Measurements from ENCODE around the gene PKN2. TPM values are rescaled to one million over a fixed set of nuclear protein-coding genes. Genes with fewer than 3 reads are reported as not detected.

Gene PKN2
- total RNA-seq, 2 donors from 2014 or later: 19.8 to 22.1 TPM

DNA sequence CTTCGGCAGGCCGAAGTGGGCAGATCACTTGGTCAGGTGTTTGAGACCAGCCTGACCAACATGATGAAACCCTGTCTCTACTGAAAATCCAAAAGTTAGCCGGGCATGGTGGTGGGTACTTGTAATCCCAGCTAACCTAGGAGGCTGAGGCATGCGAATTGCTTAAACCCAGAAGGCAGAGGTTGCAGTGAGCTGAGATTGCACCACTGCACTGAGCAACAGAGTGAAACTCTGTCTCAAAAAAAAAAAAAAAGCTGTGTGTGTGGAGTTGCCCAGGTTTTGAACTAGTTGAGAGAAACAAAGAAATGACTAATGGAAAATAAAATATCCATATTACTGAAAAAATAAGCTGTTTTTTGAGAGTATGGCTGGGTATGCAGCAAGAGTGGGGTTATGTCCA is 107.1 kb downstream of the PKN2 start:
- DNase-seq: no peak
- intact Hi-C loops (cut with DNase I): no loop called here
- peaks cover 0 to 5% of the 10 kb centered on the region in 2 donors for H3K36me3 ChIP-seq (replicated peaks in 1 of 2; ENCODE audit: insufficient read depth in 1 of 2, low read depth in 2 of 2)
- no peak for ATAC-seq
- no peak overlapping the region for H3K4me3 ChIP-seq
- H3K27me3 ChIP-seq: no peaks in the 10 kb centered on the region
- TF ChIP-seq POLR2A (IDR thresholded peaks at IDR 0.05): no peak
- TF ChIP-seq, protein P1, sequence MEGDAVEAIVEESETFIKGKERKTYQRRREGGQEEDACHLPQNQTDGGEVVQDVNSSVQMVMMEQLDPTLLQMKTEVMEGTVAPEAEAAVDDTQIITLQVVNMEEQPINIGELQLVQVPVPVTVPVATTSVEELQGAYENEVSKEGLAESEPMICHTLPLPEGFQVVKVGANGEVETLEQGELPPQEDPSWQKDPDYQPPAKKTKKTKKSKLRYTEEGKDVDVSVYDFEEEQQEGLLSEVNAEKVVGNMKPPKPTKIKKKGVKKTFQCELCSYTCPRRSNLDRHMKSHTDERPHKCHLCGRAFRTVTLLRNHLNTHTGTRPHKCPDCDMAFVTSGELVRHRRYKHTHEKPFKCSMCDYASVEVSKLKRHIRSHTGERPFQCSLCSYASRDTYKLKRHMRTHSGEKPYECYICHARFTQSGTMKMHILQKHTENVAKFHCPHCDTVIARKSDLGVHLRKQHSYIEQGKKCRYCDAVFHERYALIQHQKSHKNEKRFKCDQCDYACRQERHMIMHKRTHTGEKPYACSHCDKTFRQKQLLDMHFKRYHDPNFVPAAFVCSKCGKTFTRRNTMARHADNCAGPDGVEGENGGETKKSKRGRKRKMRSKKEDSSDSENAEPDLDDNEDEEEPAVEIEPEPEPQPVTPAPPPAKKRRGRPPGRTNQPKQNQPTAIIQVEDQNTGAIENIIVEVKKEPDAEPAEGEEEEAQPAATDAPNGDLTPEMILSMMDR (IDR thresholded peaks at IDR 0.05): no peak
- H3K9me3 ChIP-seq: no peaks in the 10 kb centered on the region
- no peak overlapping the region for H3K27ac ChIP-seq
- H3K4me1 ChIP-seq: no peaks in the 10 kb centered on the region
- 89 to 92% methylated on average over 4 of the region's 4 CpGs for WGBS, 2 donors

DNA sequence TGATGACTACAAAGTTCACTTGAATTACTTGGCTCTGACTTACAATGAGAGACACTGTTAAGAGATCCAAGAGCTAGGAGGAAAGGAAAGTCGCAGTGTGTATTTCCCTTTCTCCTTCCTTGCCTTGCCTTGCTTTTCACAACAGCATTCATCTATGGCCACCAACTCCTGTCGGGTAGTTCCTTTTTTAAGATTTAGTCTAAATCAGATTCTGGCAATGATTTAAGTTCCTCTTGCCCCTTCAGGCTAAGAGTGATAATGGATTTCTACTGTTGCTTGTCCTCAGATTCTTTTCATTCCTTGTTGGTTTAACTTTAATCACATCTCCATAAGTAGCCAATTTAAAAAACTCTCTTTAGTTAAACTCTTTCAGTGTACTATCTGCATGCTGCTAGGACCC is 115.4 kb downstream of the PKN2 start:
- no peaks in the 10 kb centered on the region for H3K4me1 ChIP-seq
- no peak for DNase-seq
- no peak overlapping the region for H3K4me3 ChIP-seq
- 67 to 79% methylated on average over 2 of the region's 2 CpGs for WGBS, 2 donors
- H3K27ac ChIP-seq: no peak overlapping the region
- no peaks in the 10 kb centered on the region for H3K27me3 ChIP-seq
- ATAC-seq: no peak
- H3K36me3 ChIP-seq (replicated peaks in 1 of 2; ENCODE audit: insufficient read depth in 1 of 2, low read depth in 2 of 2): peaks cover 0 to 4% of the 10 kb centered on the region in 2 donors
- TF ChIP-seq, protein P1 (IDR thresholded peaks at IDR 0.05): no peak
- TF ChIP-seq POLR2A (IDR thresholded peaks at IDR 0.05): no peak
- intact Hi-C loops (cut with DNase I): no loop called here
- H3K9me3 ChIP-seq: no peaks in the 10 kb centered on the region

DNA sequence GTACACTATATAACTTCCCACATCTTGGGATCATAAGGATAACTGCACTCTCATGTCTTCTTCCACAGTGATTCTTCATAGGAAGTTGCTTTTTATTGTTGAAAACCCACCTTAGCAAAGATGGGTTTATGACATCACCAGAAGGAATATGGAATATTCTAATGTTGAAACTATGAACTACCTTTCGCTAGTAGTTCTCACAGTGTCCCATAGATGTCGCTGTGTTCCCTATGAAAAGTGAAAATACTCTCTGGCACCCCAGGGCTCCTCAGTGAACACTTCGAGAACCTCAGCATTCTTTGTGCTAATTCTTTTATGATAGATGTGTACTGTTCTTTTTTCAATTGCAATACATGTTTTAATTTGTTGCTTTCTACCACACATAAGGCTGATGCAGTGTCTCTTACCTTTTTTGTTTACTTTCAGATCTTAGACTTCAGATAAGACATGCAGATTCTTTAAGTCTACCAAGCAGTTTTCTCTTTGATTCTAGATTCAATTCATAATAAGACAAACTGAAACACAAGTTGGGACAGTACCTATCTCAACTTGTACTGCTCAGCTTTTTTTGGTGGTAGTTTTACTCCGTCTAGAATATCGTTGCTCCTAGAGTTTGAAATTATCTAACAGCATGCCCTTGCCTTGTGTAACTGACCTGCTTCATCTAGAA is 116.4 kb downstream of the PKN2 start:
- no peak overlapping the region for H3K4me3 ChIP-seq
- TF ChIP-seq POLR2A (IDR thresholded peaks at IDR 0.05): no peak
- TF ChIP-seq, protein P1 (IDR thresholded peaks at IDR 0.05): peak; percentile 39 to 68 (median 55)
- no peaks in the 10 kb centered on the region for H3K9me3 ChIP-seq
- H3K36me3 ChIP-seq (replicated peaks in 1 of 2; ENCODE audit: insufficient read depth in 1 of 2, low read depth in 2 of 2): peaks cover 0 to 5% of the 10 kb centered on the region in 2 donors
- DNase-seq: peak; percentile 16 to 37 (median 34)
- H3K4me1 ChIP-seq: no peaks in the 10 kb centered on the region
- H3K27me3 ChIP-seq: no peaks in the 10 kb centered on the region
- no peak overlapping the region for H3K27ac ChIP-seq
- ATAC-seq: peak; percentile 53
- WGBS, 2 donors: 63 to 67% methylated on average over 5 of the region's 5 CpGs
- intact Hi-C loops (cut with DNase I): no loop called here

DNA sequence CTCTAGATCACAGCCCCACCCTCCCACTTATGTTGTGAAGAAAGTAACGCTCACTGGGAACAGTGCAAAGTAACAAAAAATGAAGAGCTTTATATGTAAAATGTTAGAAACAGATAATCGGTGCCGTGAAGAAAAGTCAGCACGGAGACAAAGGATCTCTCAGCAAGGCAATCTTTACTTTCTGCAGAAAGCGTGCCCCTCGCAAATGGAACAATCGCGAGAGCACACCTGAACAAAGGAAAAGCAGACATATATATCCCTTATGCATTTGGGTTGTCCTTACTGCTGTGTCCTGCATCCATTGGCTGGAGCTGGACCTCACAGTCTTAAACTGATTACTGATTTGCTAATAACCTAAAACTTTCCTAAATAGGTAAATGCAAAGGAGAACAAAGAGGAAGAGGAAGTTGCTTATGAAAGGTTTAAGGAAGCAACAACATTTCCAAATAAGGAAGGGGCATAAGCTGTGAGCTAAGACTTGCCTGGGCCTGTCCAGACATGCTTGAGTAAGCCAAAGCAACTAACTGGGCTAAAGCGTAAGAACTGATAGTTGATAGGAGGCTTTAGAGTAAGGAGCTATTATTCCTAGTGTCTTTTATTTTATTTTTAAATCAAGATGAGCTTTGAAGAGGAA is 117.6 kb downstream of the PKN2 start:
- H3K27ac ChIP-seq: no peak overlapping the region
- no peaks in the 10 kb centered on the region for H3K9me3 ChIP-seq
- no peak for TF ChIP-seq POLR2A (IDR thresholded peaks at IDR 0.05)
- TF ChIP-seq, protein P1 (IDR thresholded peaks at IDR 0.05): no peak
- ATAC-seq: no peak
- DNase-seq: no peak
- intact Hi-C loops (cut with DNase I): no loop called here
- H3K27me3 ChIP-seq: no peaks in the 10 kb centered on the region
- WGBS, 2 donors: 95 to 98% methylated on average over 9 of the region's 9 CpGs
- no peaks in the 10 kb centered on the region for H3K4me1 ChIP-seq
- H3K36me3 ChIP-seq (replicated peaks in 1 of 2; ENCODE audit: insufficient read depth in 1 of 2, low read depth in 2 of 2): peaks cover 0 to 13% of the 10 kb centered on the region in 2 donors
- no peak overlapping the region for H3K4me3 ChIP-seq

Measured in body of pancreas (tissue), 4 donors.